ENCODE data around the gene CEP112.
"Not testable (repeated sequence)": the region's sequence is repeated elsewhere in the genome, so short reads cannot be mapped to it uniquely, and the experiment has no call there.

Gene CEP112

DNA sequence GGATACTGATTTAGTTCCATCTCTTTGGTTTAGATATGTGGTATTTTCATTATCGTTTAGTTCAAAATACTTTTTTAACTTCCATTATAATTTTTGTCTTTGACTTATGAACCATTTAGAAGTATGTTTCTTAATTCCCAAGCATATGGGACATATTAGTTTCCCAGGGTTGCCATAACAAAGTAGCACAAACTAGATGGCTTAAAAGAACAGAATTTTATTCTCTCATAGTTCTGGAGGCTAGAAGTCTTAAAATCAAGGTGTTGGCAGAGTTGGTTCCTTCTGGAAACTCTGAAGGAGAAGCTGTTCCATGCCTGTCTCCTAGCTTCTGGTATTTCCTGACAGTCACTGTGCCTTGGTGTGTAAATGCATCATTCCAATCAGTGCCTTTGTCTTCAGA, 339.0 kb downstream of the CEP112 start:
- FAIRE-seq (no peak), DNase-seq (ENCODE audit: insufficient read length, low spot score) (no peak)
- TF ChIP-seq, protein P1, sequence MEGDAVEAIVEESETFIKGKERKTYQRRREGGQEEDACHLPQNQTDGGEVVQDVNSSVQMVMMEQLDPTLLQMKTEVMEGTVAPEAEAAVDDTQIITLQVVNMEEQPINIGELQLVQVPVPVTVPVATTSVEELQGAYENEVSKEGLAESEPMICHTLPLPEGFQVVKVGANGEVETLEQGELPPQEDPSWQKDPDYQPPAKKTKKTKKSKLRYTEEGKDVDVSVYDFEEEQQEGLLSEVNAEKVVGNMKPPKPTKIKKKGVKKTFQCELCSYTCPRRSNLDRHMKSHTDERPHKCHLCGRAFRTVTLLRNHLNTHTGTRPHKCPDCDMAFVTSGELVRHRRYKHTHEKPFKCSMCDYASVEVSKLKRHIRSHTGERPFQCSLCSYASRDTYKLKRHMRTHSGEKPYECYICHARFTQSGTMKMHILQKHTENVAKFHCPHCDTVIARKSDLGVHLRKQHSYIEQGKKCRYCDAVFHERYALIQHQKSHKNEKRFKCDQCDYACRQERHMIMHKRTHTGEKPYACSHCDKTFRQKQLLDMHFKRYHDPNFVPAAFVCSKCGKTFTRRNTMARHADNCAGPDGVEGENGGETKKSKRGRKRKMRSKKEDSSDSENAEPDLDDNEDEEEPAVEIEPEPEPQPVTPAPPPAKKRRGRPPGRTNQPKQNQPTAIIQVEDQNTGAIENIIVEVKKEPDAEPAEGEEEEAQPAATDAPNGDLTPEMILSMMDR (IDR thresholded peaks at IDR 0.05; ENCODE audit: insufficient read depth, missing control alignments): no peak

DNA sequence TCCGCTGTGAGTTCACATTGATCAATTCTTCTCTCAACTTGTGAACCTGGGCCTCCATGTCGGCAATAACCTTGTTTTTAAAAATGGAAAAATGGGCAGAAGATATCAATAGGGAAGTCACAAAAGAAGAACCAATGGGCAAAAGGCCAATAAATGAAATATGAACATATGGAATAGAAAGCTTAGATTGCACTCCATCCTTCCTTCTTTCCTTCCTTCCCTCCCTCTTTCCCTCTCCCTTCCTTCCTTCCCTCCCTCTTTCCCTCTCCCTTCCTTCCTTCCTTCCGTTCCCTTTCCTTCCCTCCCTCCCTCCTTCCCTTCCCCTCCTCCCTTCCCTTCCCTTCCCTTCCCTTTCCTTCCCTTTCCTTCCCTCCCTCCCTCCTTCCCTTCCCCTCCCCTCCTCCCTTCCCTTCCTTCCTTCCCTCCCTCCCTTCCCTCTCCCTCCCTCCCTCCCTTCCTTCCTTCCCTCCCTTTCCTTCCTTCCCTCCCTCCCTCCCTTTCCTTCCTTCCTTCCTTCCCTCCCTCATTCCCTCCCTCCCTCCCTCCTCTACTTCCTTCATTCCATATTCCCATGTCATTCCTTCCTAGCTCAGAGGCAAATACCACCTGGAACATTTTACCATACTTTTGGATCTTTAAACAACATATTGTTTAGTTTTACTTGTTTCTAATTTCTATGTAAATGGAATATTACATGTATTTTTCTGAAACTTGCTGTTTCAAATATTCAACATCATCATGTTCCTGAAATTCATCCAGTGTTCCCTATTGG, 339.8 kb downstream of the CEP112 start:
- DNase-seq (ENCODE audit: insufficient read length, low spot score) (no peak), FAIRE-seq (no peak)
- TF ChIP-seq, protein P1 (IDR thresholded peaks at IDR 0.05; ENCODE audit: insufficient read depth, missing control alignments): no peak

DNA sequence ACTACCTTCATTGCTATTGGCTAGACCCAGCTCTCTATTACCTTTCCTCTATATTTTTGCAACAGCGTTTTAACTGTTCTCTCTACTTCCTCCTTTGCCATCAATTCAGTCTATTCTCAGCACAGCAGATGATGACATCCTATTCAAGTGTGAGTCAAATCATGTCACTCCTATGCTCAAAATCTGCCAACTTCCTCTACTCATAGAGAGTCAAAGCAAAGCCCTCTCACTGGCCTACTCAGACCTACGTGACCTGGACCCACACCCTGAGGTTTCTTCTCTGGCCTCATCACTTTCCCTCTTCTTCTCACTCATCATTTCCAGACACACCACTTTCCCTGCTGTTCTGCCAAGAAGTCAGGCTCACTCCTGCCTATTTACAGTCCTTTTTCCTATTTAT, 341.4 kb downstream of the CEP112 start:
- no peak for FAIRE-seq
- TF ChIP-seq, protein P1 (IDR thresholded peaks at IDR 0.05; ENCODE audit: insufficient read depth, missing control alignments): no peak
- no peak for DNase-seq (ENCODE audit: insufficient read length, low spot score)

- DNase-seq (ENCODE audit: insufficient read length, low spot score): no peak
- FAIRE-seq: no peak
- TF ChIP-seq, protein P1 (IDR thresholded peaks at IDR 0.05; ENCODE audit: insufficient read depth, missing control alignments): no peak
Measured at GRCh38 chr17:65848751-65849150, 343.2 kb downstream of the CEP112 start.

DNA sequence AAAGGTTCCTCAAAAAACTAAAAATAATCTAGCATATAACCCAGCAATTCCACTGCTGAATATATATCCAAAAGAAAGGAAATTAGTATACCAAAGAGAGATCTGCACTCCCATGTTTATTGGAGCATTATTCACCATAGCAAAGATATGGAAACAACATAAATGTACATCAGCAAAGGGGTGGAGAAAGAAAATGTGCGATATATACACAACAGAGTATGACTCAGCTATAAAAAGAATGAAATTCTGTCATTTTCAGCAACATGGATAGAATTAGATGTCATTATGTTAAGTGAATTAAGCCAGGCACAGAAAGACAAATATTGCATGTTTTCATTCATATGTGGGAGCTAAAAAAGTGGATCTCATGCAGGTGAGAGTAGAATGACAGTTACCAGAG, 350.8 kb downstream of the CEP112 start:
- TF ChIP-seq, protein P1 (IDR thresholded peaks at IDR 0.05; ENCODE audit: insufficient read depth, missing control alignments): no peak
- no peak for DNase-seq (ENCODE audit: insufficient read length, low spot score)
- FAIRE-seq: no peak

DNA sequence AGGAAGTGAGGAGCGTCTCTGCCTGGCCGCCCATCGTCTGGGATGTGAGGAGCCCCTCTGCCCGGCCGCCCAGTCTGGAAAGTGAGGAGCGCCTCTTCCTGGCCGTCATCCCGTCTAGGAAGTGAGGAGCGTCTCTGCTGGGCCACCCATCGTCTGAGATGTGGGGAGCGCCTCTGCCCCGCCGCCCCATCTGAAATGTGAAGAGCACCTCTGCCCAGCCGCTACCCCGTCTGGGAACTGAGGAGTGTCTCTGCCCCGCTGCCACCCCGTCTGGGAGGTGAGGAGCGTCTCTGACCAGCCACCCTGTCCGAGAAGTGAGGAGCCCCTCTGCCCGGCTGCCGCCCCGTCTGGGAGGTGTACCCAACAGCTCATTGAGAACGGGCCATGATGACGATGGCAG, 354.7 kb downstream of the CEP112 start:
- DNase-seq (ENCODE audit: insufficient read length, low spot score); FAIRE-seq: not testable (repeated sequence)

- no peak for DNase-seq (ENCODE audit: insufficient read length, low spot score)
- TF ChIP-seq, protein P1 (IDR thresholded peaks at IDR 0.05; ENCODE audit: insufficient read depth, missing control alignments): no peak
- no peak for FAIRE-seq
Measured at GRCh38 chr17:65833214-65833613, 358.7 kb downstream of the CEP112 start.
